Body of pancreas (tissue), 4 donors: ENCODE measurements around the gene ZNF335. TPM values are rescaled to one million over a fixed set of nuclear protein-coding genes. Genes with fewer than 3 reads are reported as not detected.

ENCODE experiments used
- ATAC-seq: fragments of 150-250 bp; one replicate; pipeline ENCODE4 v1.9.1; 2016
- DNase-seq, 4 donors: peaks; one replicate each; pipeline ENCODE4 v3.0.0-alpha.2; 2019
- H3K27ac ChIP-seq, 4 donors: fragments of 200-600 bp; sonication (generic); 1 replicate in 3 of 4; 2 replicates in 1 of 4; pipeline versions ENCODE4 v1.5.1 to v1.6.1; 2016 to 2019; ENCODE audit warnings: mild to moderate bottlenecking in 1 of 4, mixed read lengths in 1 of 4, moderate library complexity in 1 of 4
- H3K27me3 ChIP-seq, 2 donors: fragments of 200-600 bp; sonication (generic); one replicate each; pipeline ENCODE4 v1.6.0; 2016; ENCODE audit warnings: mild to moderate bottlenecking in 1 of 2
- H3K36me3 ChIP-seq, 2 donors: fragments of 200-600 bp; sonication (generic); replicated peaks in 1 of 2; 2 replicates each; pipeline ENCODE4 v1.5.1; 2016; ENCODE audit warnings: low read depth in 2 of 2; ENCODE audit not compliant: insufficient read depth in 1 of 2
- H3K4me1 ChIP-seq: fragments of 200-600 bp; sonication (generic); one replicate; pipeline ENCODE4 v1.6.0; 2016
- H3K4me3 ChIP-seq, 2 donors: fragments of 200-600 bp; sonication (generic); 1 replicate in 1 of 2; 2 replicates in 1 of 2; pipeline ENCODE4 v1.5.1; 2016 to 2019
- H3K9me3 ChIP-seq, 3 donors: fragments of 200-600 bp; sonication (generic); 1 replicate in 2 of 3; 2 replicates in 1 of 3; pipeline ENCODE4 v1.5.1; 2016
- POLR2A ChIP-seq, 3 donors: fragments of 450-650 bp; IDR thresholded peaks; one replicate each; pipeline ENCODE4 v1.6.1; 2016; ENCODE audit warnings: antibody characterized with exemption in 3 of 3, mild to moderate bottlenecking in 2 of 3
- WGBS, 2 donors: methylation state at CpG; one replicate each; pipeline ENCODE4 v1.1.5; 2017; 5-methylcytosine and 5-hydroxymethylcytosine counted together
- intact Hi-C: fragments of 100-400 bp; cut with DNase I; formaldehyde crosslinking; loops from one replicate; pipeline ENCODE4 v1.15.1; 2023
- total RNA-seq, 2 donors: library from RNA; depleted of rRNA; stranded (reverse); fragments of >200 nt; gene quantifications; one replicate each; pipeline ENCODE4 v1.1.0, GENCODE V29; 2016
- TF ChIP-seq, protein P1 (sequence below), 7 experiments: fragments of 450-650 bp in 4 of 7; fragments of 200-600 bp in 3 of 7; sonication (generic) in 3 of 7; IDR thresholded peaks; one replicate each; pipeline ENCODE4 v1.5.1; 2016 to 2019; ENCODE audit warnings: antibody characterized with exemption in 7 of 7

Gene ZNF335
- total RNA-seq, 2 donors from 2014 or later = 21.8 to 41.9 TPM

DNA sequence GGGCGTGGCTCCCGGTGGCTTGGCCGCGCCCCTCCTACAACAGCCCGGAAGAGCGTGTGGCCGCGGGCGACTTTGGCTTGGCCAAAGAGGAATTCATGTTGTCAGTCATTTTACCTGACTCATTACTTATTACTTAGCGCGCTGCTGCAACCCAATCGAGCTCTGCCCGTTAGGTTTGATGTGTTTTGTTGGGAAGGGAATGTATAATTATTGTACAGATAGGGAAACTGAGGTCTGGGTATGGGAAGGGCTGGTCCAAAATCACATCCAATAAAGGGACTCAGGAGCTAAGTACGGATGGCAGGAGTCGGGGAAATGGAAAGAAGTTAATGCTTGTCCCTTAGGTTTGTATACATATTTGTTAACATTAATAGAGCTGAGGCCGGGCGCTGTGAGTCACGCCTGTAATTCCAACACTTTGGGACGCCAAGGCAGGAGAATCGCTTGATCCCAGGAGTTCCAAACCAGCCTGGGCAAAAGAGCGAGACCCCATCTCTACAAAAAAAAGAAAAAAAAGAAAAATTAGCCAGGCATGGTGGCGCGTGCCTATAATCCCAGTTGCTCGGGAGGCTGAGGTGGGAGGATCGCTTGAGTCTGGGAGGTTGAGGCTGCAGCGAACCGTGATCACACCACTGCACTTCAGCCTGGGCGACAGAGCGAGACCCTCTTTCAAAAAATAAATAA is 639 bp upstream of the ZNF335 start:
- intact Hi-C loops = no loop called here

DNA sequence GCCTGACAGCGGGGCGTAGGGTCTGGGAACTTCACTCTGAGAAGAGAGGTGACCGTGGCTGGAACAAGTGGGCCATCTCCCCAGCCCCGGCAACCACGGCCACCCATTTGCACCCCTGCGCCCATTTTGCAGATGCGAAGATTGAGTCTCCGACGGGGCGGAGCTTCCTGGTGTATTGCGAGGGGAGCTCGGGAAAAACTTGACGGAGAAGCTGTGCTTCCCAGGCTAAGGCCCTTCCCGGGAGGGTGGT is 653 bp downstream of the ZNF335 start:
- ATAC-seq = no peak
- no peak for TF ChIP-seq POLR2A (IDR thresholded peaks at IDR 0.05)
- TF ChIP-seq, protein P1, sequence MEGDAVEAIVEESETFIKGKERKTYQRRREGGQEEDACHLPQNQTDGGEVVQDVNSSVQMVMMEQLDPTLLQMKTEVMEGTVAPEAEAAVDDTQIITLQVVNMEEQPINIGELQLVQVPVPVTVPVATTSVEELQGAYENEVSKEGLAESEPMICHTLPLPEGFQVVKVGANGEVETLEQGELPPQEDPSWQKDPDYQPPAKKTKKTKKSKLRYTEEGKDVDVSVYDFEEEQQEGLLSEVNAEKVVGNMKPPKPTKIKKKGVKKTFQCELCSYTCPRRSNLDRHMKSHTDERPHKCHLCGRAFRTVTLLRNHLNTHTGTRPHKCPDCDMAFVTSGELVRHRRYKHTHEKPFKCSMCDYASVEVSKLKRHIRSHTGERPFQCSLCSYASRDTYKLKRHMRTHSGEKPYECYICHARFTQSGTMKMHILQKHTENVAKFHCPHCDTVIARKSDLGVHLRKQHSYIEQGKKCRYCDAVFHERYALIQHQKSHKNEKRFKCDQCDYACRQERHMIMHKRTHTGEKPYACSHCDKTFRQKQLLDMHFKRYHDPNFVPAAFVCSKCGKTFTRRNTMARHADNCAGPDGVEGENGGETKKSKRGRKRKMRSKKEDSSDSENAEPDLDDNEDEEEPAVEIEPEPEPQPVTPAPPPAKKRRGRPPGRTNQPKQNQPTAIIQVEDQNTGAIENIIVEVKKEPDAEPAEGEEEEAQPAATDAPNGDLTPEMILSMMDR (IDR thresholded peaks at IDR 0.05) = no peak
- H3K4me3 ChIP-seq = peak overlapping the region; percentile 91 to 98
- no peaks in the 10 kb centered on the region for H3K9me3 ChIP-seq
- H3K4me1 ChIP-seq = peaks cover 26% of the 10 kb centered on the region
- intact Hi-C loops = no loop called here
- H3K27ac ChIP-seq = peak overlapping the region; percentile 96 to 100 (median 98)
- 0% methylated on average over 14 of the region's 14 CpGs; no CpG with 5 or more reads in 1 of the 2 donors for WGBS, 2 donors
- DNase-seq = no peak
- no peaks in the 10 kb centered on the region for H3K27me3 ChIP-seq
- H3K36me3 ChIP-seq = peaks cover 6 to 10% of the 10 kb centered on the region in 2 donors

More for the DNA sequence above, 639 bp upstream of the ZNF335 start:
- 41 to 49% methylated on average over 25 to 29 of the region's 29 CpGs for WGBS, 2 donors
- DNase-seq (peak in 1 of 4 donors; percentile 96), ATAC-seq (no peak)
- Histone ChIP-seq H3K4me1 (peaks cover 26% of the 10 kb centered on the region), H3K36me3 (peaks cover under 1 to 2% of the 10 kb centered on the region in 2 donors), H3K9me3 (no peaks in the 10 kb centered on the region), H3K4me3 (no peak overlapping the region), H3K27ac (peak overlapping the region; percentile 96 to 100 (median 98)), H3K27me3 (no peaks in the 10 kb centered on the region)
- TF ChIP-seq POLR2A (IDR thresholded peaks at IDR 0.05) = no peak
- TF ChIP-seq, protein P1 (IDR thresholded peaks at IDR 0.05) = no peak

DNA sequence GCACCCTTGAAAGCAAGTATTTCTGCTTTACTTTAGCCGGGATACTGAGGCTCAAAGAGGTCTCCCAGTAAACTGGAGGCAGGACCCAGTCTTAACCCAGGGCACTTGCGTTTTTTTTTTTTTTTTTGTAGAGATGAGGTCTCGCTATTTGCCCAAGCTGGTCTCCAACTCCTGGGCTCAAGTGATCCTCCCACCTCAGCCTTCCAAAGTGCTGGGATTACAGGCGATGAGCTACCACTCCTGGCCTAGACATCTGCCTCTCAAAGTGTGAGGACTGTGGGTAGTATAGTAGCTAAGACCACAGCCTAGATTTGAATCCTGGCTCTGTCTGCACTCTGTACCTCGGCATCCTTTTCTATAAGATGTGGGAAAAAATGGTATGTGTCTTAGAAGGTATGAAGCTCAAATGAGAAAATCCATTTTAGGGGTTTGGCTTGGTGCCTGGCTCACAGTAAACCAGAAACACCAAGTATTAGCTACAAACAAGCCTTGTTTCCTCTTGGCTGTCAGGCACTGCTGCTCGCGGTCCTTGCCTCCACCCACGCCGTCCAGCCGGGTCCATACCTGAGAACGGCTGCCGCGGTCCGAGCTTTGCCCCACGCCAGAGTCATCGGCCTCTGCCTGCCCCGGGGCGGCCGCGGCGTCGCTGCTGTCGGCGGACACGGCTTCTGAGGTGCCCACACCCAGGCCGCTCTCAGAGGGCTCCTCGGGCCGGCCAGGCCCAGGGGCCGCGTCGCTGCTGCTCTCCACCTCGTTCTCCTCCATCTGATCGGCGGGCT is 1.2 kb downstream of the ZNF335 start:
- TF ChIP-seq, protein P1 (IDR thresholded peaks at IDR 0.05) = no peak
- no peak for ATAC-seq
- peaks cover 26% of the 10 kb centered on the region for H3K4me1 ChIP-seq
- peak in 3 of 4 donors; percentile 33 to 44 (median 35) for DNase-seq
- H3K9me3 ChIP-seq = no peaks in the 10 kb centered on the region
- H3K4me3 ChIP-seq = peak overlapping the region; percentile 91 to 98
- intact Hi-C loops = no loop called here
- no peaks in the 10 kb centered on the region for H3K27me3 ChIP-seq
- H3K36me3 ChIP-seq = peaks cover 6 to 12% of the 10 kb centered on the region in 2 donors
- WGBS, 2 donors = 6 to 31% methylated on average over 4 to 33 of the region's 34 CpGs
- peak overlapping the region; percentile 96 to 100 (median 98) for H3K27ac ChIP-seq

DNA sequence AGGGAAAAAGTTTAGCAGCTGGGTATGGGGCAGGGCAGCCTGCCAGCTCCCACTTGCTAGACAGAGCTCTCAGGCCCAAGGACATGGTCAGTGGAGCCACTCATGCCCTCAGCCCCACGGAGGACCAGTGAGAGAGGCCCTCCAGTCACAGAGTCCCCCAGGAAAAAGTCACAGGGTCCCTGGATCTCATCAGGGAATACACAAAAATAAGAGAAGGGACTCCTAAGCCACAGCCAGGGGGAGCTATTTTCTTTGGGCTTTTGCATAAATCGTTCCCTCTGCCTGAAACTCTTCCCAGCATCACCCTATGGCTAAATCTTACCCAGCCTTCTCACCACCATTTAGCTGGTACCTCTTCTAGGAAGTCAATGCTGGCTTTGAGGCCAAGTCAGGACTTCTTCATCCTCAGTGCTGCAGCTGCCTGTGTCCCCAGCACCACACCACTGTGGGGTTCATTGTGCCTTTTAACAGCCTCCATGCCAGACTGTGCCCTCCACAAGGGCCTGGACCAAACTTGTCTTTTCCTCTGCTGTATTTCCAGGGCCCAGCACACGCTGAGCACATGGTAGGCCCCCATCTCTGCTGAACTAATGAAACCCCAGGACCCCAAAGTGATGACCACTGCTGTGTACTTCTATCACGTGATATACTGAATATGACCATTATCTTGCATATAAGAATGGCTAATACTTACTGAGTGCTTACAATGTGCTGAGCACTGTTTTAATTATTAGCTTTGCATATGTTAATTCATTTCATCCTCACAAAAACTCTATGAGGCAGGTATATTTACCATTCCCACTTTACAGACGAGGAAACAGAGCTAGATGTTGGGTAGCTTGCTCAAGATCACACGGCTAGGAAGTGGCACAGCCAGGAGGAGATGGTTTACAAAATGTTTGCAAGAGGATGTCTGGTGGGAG is 2.0 kb downstream of the ZNF335 start:
- DNase-seq = peak; percentile 24 to 46 (median 39)
- 46 to 51% methylated on average over 6 of the region's 6 CpGs for WGBS, 2 donors
- H3K4me3 ChIP-seq = no peak overlapping the region
- no peaks in the 10 kb centered on the region for H3K9me3 ChIP-seq
- peak overlapping the region; percentile 10 to 97 (median 56) for H3K27ac ChIP-seq
- H3K4me1 ChIP-seq = peaks cover 26% of the 10 kb centered on the region
- TF ChIP-seq, protein P1 (IDR thresholded peaks at IDR 0.05) = peak in 6 of 7 experiments; percentile 38 to 51 (median 47)
- TF ChIP-seq POLR2A (IDR thresholded peaks at IDR 0.05) = no peak
- no peaks in the 10 kb centered on the region for H3K27me3 ChIP-seq
- intact Hi-C loops = loop anchor here (10.0 kb wide), 1 partner anchor 75 kb away; the partner anchor contains the start of genes CTSA and NEURL2
- H3K36me3 ChIP-seq = peaks cover 6 to 15% of the 10 kb centered on the region in 2 donors
- no peak for ATAC-seq
